Muscle layer of colon (tissue), 2 donors: ENCODE measurements around the gene FGD4.
A peak's percentile ranks its signal among the peaks of the same experiment; 100 is the strongest.

Source experiments
- H3K27ac ChIP-seq: one replicate; pipeline ENCODE4 v1.7.0; 2013; ENCODE audit warnings: low read depth, mild to moderate bottlenecking, low read length, moderate library complexity
- H3K27me3 ChIP-seq, 2 donors: one replicate each; pipeline ENCODE4 v1.7.0; 2013; ENCODE audit warnings: low read length in 2 of 2, mild to moderate bottlenecking in 2 of 2; ENCODE audit not compliant: insufficient read depth in 2 of 2, control insufficient read depth in 1 of 2
- H3K36me3 ChIP-seq: one replicate; pipeline ENCODE4 v1.7.0; 2013; ENCODE audit warnings: mild to moderate bottlenecking, low read length; ENCODE audit not compliant: insufficient read depth
- H3K4me1 ChIP-seq: one replicate; pipeline ENCODE4 v1.7.0; 2013; ENCODE audit warnings: mild to moderate bottlenecking, low read length; ENCODE audit not compliant: insufficient read depth
- H3K4me3 ChIP-seq, 2 donors: one replicate each; pipeline ENCODE4 v1.7.0; 2013; ENCODE audit warnings: low read length in 2 of 2, low read depth in 1 of 2, mild to moderate bottlenecking in 1 of 2, moderate library complexity in 1 of 2
- H3K9ac ChIP-seq: one replicate; pipeline ENCODE4 v1.7.0; 2013; ENCODE audit warnings: low read length
- H3K9me3 ChIP-seq: one replicate; pipeline ENCODE4 v1.7.0; 2013; ENCODE audit warnings: mild to moderate bottlenecking, low read length
- donor health status: abdominal sarcoma.
- donor health status: Adenocarcinoma of cecum.

The FGD4 gene

GRCh38 chr12:32399370-32400113 lies at the start of gene FGD4:
Gene FGD4 (plus strand): TSS chr12:32399558.
- Histone ChIP-seq H3K9ac (no peak within 1 kb of the TSS), H3K9me3 (no peaks in the 10 kb centered on the region), H3K4me3 (peak within 1 kb of the TSS; percentile 47 to 63), H3K27me3 (peaks cover 0 to 14% of the 10 kb centered on the region in 2 donors), H3K36me3 (no peaks in the 10 kb centered on the region), H3K27ac (no peak within 1 kb of the TSS), H3K4me1 (peaks cover 11% of the 10 kb centered on the region)

GRCh38 chr12:32353540-32353939 lies 45.8 kb upstream of the FGD4 start:
- H3K27ac ChIP-seq, result no peak overlapping the region
- no peaks in the 10 kb centered on the region for H3K27me3 ChIP-seq
- H3K4me1 ChIP-seq, result no peaks in the 10 kb centered on the region
- no peaks in the 10 kb centered on the region for H3K36me3 ChIP-seq
- H3K4me3 ChIP-seq, result no peak overlapping the region
- no peak overlapping the region for H3K9ac ChIP-seq
- H3K9me3 ChIP-seq, result no peaks in the 10 kb centered on the region

GRCh38 chr12:32357601-32358249 lies 41.6 kb upstream of the FGD4 start:
- Histone ChIP-seq H3K27me3 (no peaks in the 10 kb centered on the region), H3K9me3 (no peaks in the 10 kb centered on the region), H3K4me1 (no peaks in the 10 kb centered on the region), H3K27ac (no peak overlapping the region), H3K9ac (no peak overlapping the region), H3K36me3 (no peaks in the 10 kb centered on the region), H3K4me3 (no peak overlapping the region)

GRCh38 chr12:32360956-32361355 lies 38.4 kb upstream of the FGD4 start:
- Histone ChIP-seq H3K9me3 (no peaks in the 10 kb centered on the region), H3K9ac (no peak overlapping the region), H3K27ac (no peak overlapping the region), H3K27me3 (no peaks in the 10 kb centered on the region), H3K4me3 (no peak overlapping the region), H3K36me3 (no peaks in the 10 kb centered on the region), H3K4me1 (no peaks in the 10 kb centered on the region)

- no peaks in the 10 kb centered on the region for H3K27me3 ChIP-seq
- H3K36me3 ChIP-seq, result no peaks in the 10 kb centered on the region
- H3K27ac ChIP-seq, result no peak overlapping the region
- no peak overlapping the region for H3K9ac ChIP-seq
- H3K9me3 ChIP-seq, result no peaks in the 10 kb centered on the region
- H3K4me3 ChIP-seq, result no peak overlapping the region
- no peaks in the 10 kb centered on the region for H3K4me1 ChIP-seq
Observed at GRCh38 chr12:32362892-32363291, 36.5 kb upstream of the FGD4 start.

- no peaks in the 10 kb centered on the region for H3K4me1 ChIP-seq
- H3K9me3 ChIP-seq, result no peaks in the 10 kb centered on the region
- H3K27ac ChIP-seq, result no peak overlapping the region
- no peak overlapping the region for H3K9ac ChIP-seq
- H3K4me3 ChIP-seq, result no peak overlapping the region
- no peaks in the 10 kb centered on the region for H3K27me3 ChIP-seq
- no peaks in the 10 kb centered on the region for H3K36me3 ChIP-seq
Observed at GRCh38 chr12:32365473-32366064, 33.8 kb upstream of the FGD4 start.

- Histone ChIP-seq H3K9ac (no peak overlapping the region), H3K27me3 (no peaks in the 10 kb centered on the region), H3K36me3 (no peaks in the 10 kb centered on the region), H3K4me3 (no peak overlapping the region), H3K27ac (no peak overlapping the region), H3K9me3 (no peaks in the 10 kb centered on the region), H3K4me1 (no peaks in the 10 kb centered on the region)
Observed at GRCh38 chr12:32366714-32367113, 32.6 kb upstream of the FGD4 start.

GRCh38 chr12:32367381-32367780 lies 32.0 kb upstream of the FGD4 start:
- no peaks in the 10 kb centered on the region for H3K27me3 ChIP-seq
- H3K4me1 ChIP-seq, result no peaks in the 10 kb centered on the region
- H3K9me3 ChIP-seq, result no peaks in the 10 kb centered on the region
- no peak overlapping the region for H3K4me3 ChIP-seq
- no peak overlapping the region for H3K27ac ChIP-seq
- no peaks in the 10 kb centered on the region for H3K36me3 ChIP-seq
- no peak overlapping the region for H3K9ac ChIP-seq

GRCh38 chr12:32369202-32369601 lies 30.2 kb upstream of the FGD4 start:
- H3K36me3 ChIP-seq, result no peaks in the 10 kb centered on the region
- H3K27ac ChIP-seq, result no peak overlapping the region
- no peaks in the 10 kb centered on the region for H3K27me3 ChIP-seq
- no peaks in the 10 kb centered on the region for H3K4me1 ChIP-seq
- H3K9ac ChIP-seq, result no peak overlapping the region
- no peaks in the 10 kb centered on the region for H3K9me3 ChIP-seq
- no peak overlapping the region for H3K4me3 ChIP-seq

- Histone ChIP-seq H3K27ac (no peak overlapping the region), H3K4me1 (no peaks in the 10 kb centered on the region), H3K9me3 (no peaks in the 10 kb centered on the region), H3K27me3 (no peaks in the 10 kb centered on the region), H3K4me3 (no peak overlapping the region), H3K36me3 (no peaks in the 10 kb centered on the region), H3K9ac (no peak overlapping the region)
Observed at GRCh38 chr12:32377344-32378055, 21.9 kb upstream of the FGD4 start.

GRCh38 chr12:32379213-32379612 lies 20.1 kb upstream of the FGD4 start:
- Histone ChIP-seq H3K4me3 (no peak overlapping the region), H3K4me1 (no peaks in the 10 kb centered on the region), H3K9ac (no peak overlapping the region), H3K27ac (no peak overlapping the region), H3K9me3 (no peaks in the 10 kb centered on the region), H3K27me3 (no peaks in the 10 kb centered on the region), H3K36me3 (no peaks in the 10 kb centered on the region)
